ENCODE data around the gene SDHAF1. TPM values are rescaled to one million over a fixed set of nuclear protein-coding genes. Genes with fewer than 3 reads are reported as not detected.
"Not testable (repeated sequence)": the region's sequence is repeated elsewhere in the genome, so short reads cannot be mapped to it uniquely, and the experiment has no call there.

SDHAF1 gene
- total RNA-seq, 1 donor from 2014 or later, result 14.3 TPM

DNA sequence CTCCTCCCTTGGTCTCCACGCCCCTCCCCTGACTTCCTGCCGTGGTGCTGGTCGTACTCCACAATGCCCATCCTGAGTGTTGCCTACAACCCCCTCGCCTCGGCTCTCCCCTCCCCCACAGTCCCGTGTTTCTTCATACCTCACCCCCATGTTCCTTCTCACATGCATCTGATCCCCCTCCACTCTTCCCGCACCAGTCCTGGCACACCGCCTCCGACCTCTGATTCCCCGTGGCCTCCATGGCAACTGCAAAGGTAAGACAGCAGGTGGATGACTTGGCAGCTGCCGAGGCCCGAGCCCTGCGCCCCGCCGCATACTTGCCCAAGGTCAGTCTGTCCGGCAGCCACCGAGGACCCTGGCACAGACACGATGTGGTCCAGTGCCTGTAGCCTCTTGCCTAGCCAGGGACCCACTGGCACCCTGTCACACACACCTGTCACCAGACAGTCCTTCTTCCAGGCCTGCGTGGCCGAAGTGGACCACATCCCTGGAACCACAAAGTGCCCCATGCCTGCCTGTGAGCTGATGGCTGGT lies 16.1 kb upstream of the SDHAF1 start:
- TF ChIP-seq, protein P1, sequence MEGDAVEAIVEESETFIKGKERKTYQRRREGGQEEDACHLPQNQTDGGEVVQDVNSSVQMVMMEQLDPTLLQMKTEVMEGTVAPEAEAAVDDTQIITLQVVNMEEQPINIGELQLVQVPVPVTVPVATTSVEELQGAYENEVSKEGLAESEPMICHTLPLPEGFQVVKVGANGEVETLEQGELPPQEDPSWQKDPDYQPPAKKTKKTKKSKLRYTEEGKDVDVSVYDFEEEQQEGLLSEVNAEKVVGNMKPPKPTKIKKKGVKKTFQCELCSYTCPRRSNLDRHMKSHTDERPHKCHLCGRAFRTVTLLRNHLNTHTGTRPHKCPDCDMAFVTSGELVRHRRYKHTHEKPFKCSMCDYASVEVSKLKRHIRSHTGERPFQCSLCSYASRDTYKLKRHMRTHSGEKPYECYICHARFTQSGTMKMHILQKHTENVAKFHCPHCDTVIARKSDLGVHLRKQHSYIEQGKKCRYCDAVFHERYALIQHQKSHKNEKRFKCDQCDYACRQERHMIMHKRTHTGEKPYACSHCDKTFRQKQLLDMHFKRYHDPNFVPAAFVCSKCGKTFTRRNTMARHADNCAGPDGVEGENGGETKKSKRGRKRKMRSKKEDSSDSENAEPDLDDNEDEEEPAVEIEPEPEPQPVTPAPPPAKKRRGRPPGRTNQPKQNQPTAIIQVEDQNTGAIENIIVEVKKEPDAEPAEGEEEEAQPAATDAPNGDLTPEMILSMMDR (IDR thresholded peaks at IDR 0.05; ENCODE audit: unreplicated experiment), result no peak
- Mint-ChIP-seq H3K4me1 (ENCODE audit: unreplicated experiment) (no peaks in the 10 kb centered on the region), H3K27ac (ENCODE audit: unreplicated experiment) (no peak overlapping the region), H3K4me3 (ENCODE audit: unreplicated experiment) (no peak overlapping the region), H3K36me3 (ENCODE audit: low read depth, unreplicated experiment) (no peaks in the 10 kb centered on the region), H3K9me3 (ENCODE audit: unreplicated experiment) (no peaks in the 10 kb centered on the region), H3K27me3 (ENCODE audit: unreplicated experiment) (peaks cover 6% of the 10 kb centered on the region)
- DNase-seq (ENCODE audit: low spot score), result no peak

DNA sequence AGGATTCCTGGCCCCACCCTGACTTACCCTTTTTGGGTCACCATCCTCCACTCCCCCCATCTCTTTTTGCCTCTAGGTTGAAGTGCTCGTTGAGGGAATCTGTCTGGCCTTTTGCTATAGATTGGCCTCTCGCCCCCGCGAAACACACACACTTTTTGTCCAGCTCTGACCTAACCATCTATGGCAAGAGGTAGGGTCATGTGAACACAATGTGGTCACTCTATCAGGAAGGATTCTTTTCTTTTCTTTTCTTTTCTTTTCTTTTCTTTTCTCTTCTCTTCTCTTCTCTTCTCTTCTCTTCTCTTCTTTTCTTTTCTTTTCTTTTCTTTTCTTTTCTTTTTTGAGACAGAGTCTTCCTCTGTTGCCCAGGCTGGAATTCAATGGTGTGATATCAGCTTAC lies 14.0 kb upstream of the SDHAF1 start:
- H3K27me3 Mint-ChIP-seq (ENCODE audit: unreplicated experiment), result peaks cover 13% of the 10 kb centered on the region
- not testable (repeated sequence) for H3K4me1 Mint-ChIP-seq (ENCODE audit: unreplicated experiment)

DNA sequence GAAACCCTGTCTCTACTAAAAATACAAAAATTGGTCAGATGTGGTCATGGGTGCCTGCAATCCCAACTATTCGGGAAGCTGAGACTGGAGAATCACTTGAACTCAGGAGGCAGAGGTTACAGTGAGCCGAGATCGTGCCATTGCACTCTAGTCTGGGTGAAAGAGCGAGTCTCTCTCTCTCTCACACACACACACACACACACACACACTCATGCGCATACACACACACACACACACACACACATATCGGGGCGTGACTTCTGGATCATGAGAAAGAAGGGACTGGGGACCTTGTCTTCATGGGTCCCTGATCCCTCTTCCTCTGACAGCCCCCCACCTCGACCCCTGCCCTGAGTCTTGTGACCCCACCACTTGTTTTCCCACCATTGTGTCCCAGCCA lies 11.8 kb upstream of the SDHAF1 start:
- H3K4me1 Mint-ChIP-seq (ENCODE audit: unreplicated experiment), result no peaks in the 10 kb centered on the region
- peaks cover 4% of the 10 kb centered on the region for H3K36me3 Mint-ChIP-seq (ENCODE audit: low read depth, unreplicated experiment)
- no peak for DNase-seq (ENCODE audit: low spot score)
- TF ChIP-seq, protein P1 (IDR thresholded peaks at IDR 0.05; ENCODE audit: unreplicated experiment), result no peak
- H3K4me3 Mint-ChIP-seq (ENCODE audit: unreplicated experiment), result no peak overlapping the region
- H3K27ac Mint-ChIP-seq (ENCODE audit: unreplicated experiment), result no peak overlapping the region
- H3K9me3 Mint-ChIP-seq (ENCODE audit: unreplicated experiment), result no peaks in the 10 kb centered on the region
- H3K27me3 Mint-ChIP-seq (ENCODE audit: unreplicated experiment), result peaks cover 14% of the 10 kb centered on the region

More for the DNA sequence above, 14.0 kb upstream of the SDHAF1 start:
- H3K36me3 Mint-ChIP-seq (ENCODE audit: low read depth, unreplicated experiment); H3K4me3 Mint-ChIP-seq (ENCODE audit: unreplicated experiment); H3K27ac Mint-ChIP-seq (ENCODE audit: unreplicated experiment); H3K9me3 Mint-ChIP-seq (ENCODE audit: unreplicated experiment); DNase-seq (ENCODE audit: low spot score): not testable (repeated sequence)

DNA sequence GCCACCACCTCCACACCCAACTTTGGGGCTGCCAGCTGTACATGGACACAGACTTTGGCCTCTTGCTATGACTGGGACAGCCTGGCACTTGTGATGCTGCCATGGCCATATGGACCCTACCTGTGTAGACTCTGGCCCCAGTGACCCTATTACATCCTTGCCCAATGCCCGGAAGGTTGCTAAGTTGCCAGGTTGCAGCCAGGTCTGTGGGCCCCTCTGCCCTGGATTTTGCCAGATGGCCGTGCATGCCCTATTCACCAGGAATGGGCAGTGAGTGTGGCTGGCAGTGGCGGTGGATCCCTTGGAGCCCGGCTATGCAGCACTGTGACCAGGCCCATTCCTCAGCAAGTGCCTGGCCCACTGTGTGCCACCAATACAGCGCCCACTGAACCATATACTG lies 8.9 kb upstream of the SDHAF1 start:
- Mint-ChIP-seq H3K27ac (ENCODE audit: unreplicated experiment) (no peak overlapping the region), H3K36me3 (ENCODE audit: low read depth, unreplicated experiment) (peaks cover 4% of the 10 kb centered on the region), H3K27me3 (ENCODE audit: unreplicated experiment) (peaks cover 17% of the 10 kb centered on the region), H3K4me1 (ENCODE audit: unreplicated experiment) (no peaks in the 10 kb centered on the region), H3K9me3 (ENCODE audit: unreplicated experiment) (no peaks in the 10 kb centered on the region), H3K4me3 (ENCODE audit: unreplicated experiment) (peak overlapping the region; percentile 31)
- TF ChIP-seq, protein P1 (IDR thresholded peaks at IDR 0.05; ENCODE audit: unreplicated experiment), result no peak
- DNase-seq (ENCODE audit: low spot score), result no peak

DNA sequence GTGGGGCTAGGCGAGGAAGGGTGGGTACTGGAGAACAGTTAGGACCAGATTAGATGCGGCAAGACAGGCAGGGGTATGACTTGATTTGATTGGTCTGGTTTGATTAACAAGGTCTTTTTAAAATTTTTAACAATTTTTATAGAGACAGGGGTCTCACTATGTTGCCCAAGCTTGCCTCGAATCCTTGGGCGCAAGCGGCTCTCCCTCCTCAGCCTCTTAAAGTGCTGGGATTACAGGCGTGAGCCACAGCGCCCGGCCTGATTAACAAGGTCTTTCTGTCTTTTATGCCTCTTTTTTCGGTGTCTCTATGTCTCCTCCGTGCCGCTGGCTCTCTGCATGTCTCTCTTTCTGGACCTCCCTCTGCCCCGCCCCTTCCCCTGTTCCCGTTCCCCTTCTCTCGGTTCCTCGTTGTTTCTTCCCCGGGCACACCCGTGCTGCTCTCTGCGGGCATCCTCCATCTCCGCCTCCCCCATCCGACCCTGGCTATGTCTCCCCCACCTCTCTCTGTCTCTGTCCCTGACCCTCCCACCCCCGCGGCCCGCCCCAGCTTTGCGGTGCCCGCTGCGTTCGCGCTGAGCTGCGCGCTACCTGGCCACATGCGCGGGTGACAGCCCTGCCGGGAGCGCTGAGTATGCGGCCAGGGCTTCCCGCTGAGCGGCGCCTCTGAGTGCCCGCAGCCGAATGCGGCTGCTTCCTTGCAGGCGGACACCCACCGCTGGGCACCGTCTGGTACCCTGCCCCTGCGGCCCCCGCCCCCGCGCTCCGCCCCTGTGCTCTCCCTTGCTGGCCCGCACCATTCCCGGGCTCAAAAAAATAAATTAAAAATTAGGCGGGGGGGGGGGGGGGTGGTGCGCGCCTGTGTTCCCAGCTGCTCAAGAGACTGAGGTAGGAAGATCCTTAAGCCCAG lies 8.1 kb upstream of the SDHAF1 start:
- peak; percentile 38 for DNase-seq (ENCODE audit: low spot score)
- Mint-ChIP-seq H3K36me3 (ENCODE audit: low read depth, unreplicated experiment) (peaks cover 4% of the 10 kb centered on the region), H3K27ac (ENCODE audit: unreplicated experiment) (no peak overlapping the region), H3K9me3 (ENCODE audit: unreplicated experiment) (no peaks in the 10 kb centered on the region), H3K4me1 (ENCODE audit: unreplicated experiment) (no peaks in the 10 kb centered on the region), H3K27me3 (ENCODE audit: unreplicated experiment) (peaks cover 17% of the 10 kb centered on the region), H3K4me3 (ENCODE audit: unreplicated experiment) (peak overlapping the region; percentile 83)
- TF ChIP-seq, protein P1 (IDR thresholded peaks at IDR 0.05; ENCODE audit: unreplicated experiment), result no peak
